Vagina (tissue), 2 donors: Measurements from ENCODE around the gene LDB2.

ENCODE experiments used
- CTCF ChIP-seq, 3 experiments: fragments of 450-650 bp in 2 of 3; fragments of 200-600 bp in 1 of 3; sonication (generic) in 1 of 3; IDR thresholded peaks; one replicate each; pipeline ENCODE4 v1.5.1; 2017 to 2019; ENCODE audit warnings: antibody characterized with exemption in 3 of 3, mild to moderate bottlenecking in 2 of 3, moderate library complexity in 2 of 3
- POLR2A ChIP-seq, 2 donors: fragments of 450-650 bp; IDR thresholded peaks; one replicate each; pipeline ENCODE4 v1.6.1; 2017; ENCODE audit warnings: antibody characterized with exemption in 2 of 2, mild to moderate bottlenecking in 2 of 2, moderate library complexity in 2 of 2
- POLR2AphosphoS5 ChIP-seq, 2 donors: sonication (generic); formaldehyde crosslinking; IDR thresholded peaks; one replicate each; pipeline ENCODE4 v1.9.0; 2017; ENCODE audit warnings: antibody characterized with exemption in 2 of 2, mild to moderate bottlenecking in 2 of 2, low read depth in 1 of 2; ENCODE audit not compliant: insufficient read depth in 1 of 2

DNA sequence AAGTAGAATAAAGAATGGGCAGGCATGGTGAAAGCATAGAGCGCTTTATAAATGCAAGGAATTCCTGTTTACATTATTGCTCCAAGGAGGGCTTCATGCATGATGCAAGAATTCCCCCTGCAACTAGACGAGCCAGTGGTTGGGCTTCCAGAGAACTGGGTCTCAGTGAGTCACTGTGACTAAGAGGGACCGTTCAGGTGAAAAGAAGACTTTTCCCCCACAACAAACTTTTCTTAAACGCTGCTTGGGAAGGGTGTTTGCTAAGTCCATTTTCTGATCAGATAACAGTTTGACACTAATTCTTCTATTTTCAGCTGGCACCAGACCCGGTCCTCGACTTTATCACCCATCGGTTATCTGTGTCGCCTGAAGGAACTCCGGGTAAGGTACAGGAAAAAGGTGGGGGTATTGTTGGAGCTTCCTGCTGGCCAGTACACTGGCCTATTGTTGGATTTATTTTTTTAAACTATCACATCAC is 40.1 kb downstream of the LDB2 start:
- no peak for TF ChIP-seq CTCF (IDR thresholded peaks at IDR 0.05)
- no peak for TF ChIP-seq POLR2A (IDR thresholded peaks at IDR 0.05)
- TF ChIP-seq POLR2AphosphoS5 (IDR thresholded peaks at IDR 0.05; ENCODE audit: insufficient read depth in 1 of 2, low read depth in 1 of 2) = peak in 1 of 2 donors; percentile 67
